ENCODE results near the gene NUFIP1.

GRCh38 chr13:45021250-45021649 lies 32.0 kb upstream of the NUFIP1 start:
- no peak for TF ChIP-seq TAF1 (IDR thresholded peaks at IDR 0.05; ENCODE audit: low read depth, low read length)
- no peak for TF ChIP-seq POLR2A (IDR thresholded peaks at IDR 0.05; ENCODE audit: low read depth, low read length)
- no peak for TF ChIP-seq POLR2AphosphoS5 (IDR thresholded peaks at IDR 0.05; ENCODE audit: low read depth, low read length)
- TF ChIP-seq POU2F2 (IDR thresholded peaks at IDR 0.05; ENCODE audit: low read depth, low read length): no peak
- TF ChIP-seq SPI1 (IDR thresholded peaks at IDR 0.05; ENCODE audit: low read depth, low read length): no peak
- no peak for TF ChIP-seq PAX5 (IDR thresholded peaks at IDR 0.05; ENCODE audit: insufficient read depth, low read length, severe bottlenecking)
